Trophoblast cell (in vitro differentiated cells and primary cell): ENCODE measurements around the gene PYDC1.
A peak's percentile ranks its signal among the peaks of the same experiment; 100 is the strongest.

Experiments used
- DNase-seq, 2 donors: peaks; one replicate each; pipeline ENCODE4 v3.0.0-alpha.2; 2016
- H2AFZ ChIP-seq: 2 replicates; pipeline ENCODE4 v1.6.1; 2013; ENCODE audit warnings: low read length, moderate library complexity, mild to moderate bottlenecking; ENCODE audit not compliant: insufficient read depth, poor library complexity
- H2AK5ac ChIP-seq: 2 replicates; pipeline ENCODE4 v1.6.1; 2013; ENCODE audit warnings: mild to moderate bottlenecking, low read length
- H2BK120ac ChIP-seq: 2 replicates; pipeline ENCODE4 v1.6.1; 2013; ENCODE audit warnings: low read length, mild to moderate bottlenecking, moderate library complexity; ENCODE audit not compliant: insufficient read depth, poor library complexity
- H2BK12ac ChIP-seq: 2 replicates; pipeline ENCODE4 v1.6.1; 2013; ENCODE audit warnings: mild to moderate bottlenecking, low read length, moderate library complexity
- H2BK5ac ChIP-seq: 2 replicates; pipeline ENCODE4 v1.6.1; 2013; ENCODE audit warnings: low read length, low read depth, moderate library complexity, mild to moderate bottlenecking; ENCODE audit not compliant: poor library complexity
- H3K14ac ChIP-seq: 2 replicates; pipeline ENCODE4 v1.6.1; 2013; ENCODE audit warnings: mild to moderate bottlenecking, low read length
- H3K18ac ChIP-seq: 2 replicates; pipeline ENCODE4 v1.6.1; 2013; ENCODE audit warnings: mild to moderate bottlenecking, low read length
- H3K23ac ChIP-seq: 2 replicates; pipeline ENCODE4 v1.6.1; 2013; ENCODE audit warnings: low read length
- H3K27ac ChIP-seq: 2 replicates; pipeline ENCODE4 v1.5.1; 2013; ENCODE audit warnings: low read depth, mild to moderate bottlenecking, inconsistent platforms, low read length, moderate library complexity
- H3K27me3 ChIP-seq: 2 replicates; pipeline ENCODE4 v1.6.1; 2013; ENCODE audit warnings: inconsistent platforms, mild to moderate bottlenecking, low read length, moderate library complexity; ENCODE audit not compliant: insufficient read depth
- H3K36me3 ChIP-seq, 2 experiments: 1 replicate in 1 of 2; 2 replicates in 1 of 2; pipeline ENCODE4 v1.6.1; 2013; ENCODE audit warnings: low read length in 2 of 2, mild to moderate bottlenecking in 2 of 2, moderate library complexity in 1 of 2; ENCODE audit not compliant: insufficient read depth in 2 of 2, control insufficient read depth in 1 of 2
- H3K4ac ChIP-seq: 2 replicates; pipeline ENCODE4 v1.6.1; 2013; ENCODE audit warnings: low read depth, mild to moderate bottlenecking, low read length, moderate library complexity
- H3K4me1 ChIP-seq, 2 experiments: 1 replicate in 1 of 2; 2 replicates in 1 of 2; pipeline ENCODE4 v1.6.1; 2013; ENCODE audit warnings: low read length in 2 of 2, mild to moderate bottlenecking in 2 of 2, moderate library complexity in 1 of 2; ENCODE audit not compliant: insufficient read depth in 2 of 2, control insufficient read depth in 1 of 2
- H3K4me2 ChIP-seq: 2 replicates; pipeline ENCODE4 v1.6.1; 2013; ENCODE audit warnings: inconsistent platforms, mild to moderate bottlenecking, low read length, moderate library complexity
- H3K4me3 ChIP-seq: 2 replicates; pipeline ENCODE4 v1.5.1; 2013; ENCODE audit warnings: mild to moderate bottlenecking, low read depth, low read length, inconsistent platforms
- H3K79me1 ChIP-seq: one replicate; pipeline ENCODE4 v1.6.1; 2013; ENCODE audit warnings: low read length
- H3K79me2 ChIP-seq: 2 replicates; pipeline ENCODE4 v1.6.1; 2013; ENCODE audit warnings: low read length, mild to moderate bottlenecking; ENCODE audit not compliant: control insufficient read depth, insufficient read depth, poor library complexity
- H3K9ac ChIP-seq: 2 replicates; pipeline ENCODE4 v1.6.1; 2013; ENCODE audit warnings: mild to moderate bottlenecking, low read length
- H3K9me3 ChIP-seq: 2 replicates; pipeline ENCODE4 v1.6.1; 2013; ENCODE audit warnings: low read depth, mild to moderate bottlenecking, control low read depth, inconsistent platforms, low read length; ENCODE audit not compliant: insufficient read depth
- H4K12ac ChIP-seq: 2 replicates; pipeline ENCODE4 v1.6.1; 2013; ENCODE audit warnings: low read depth, mild to moderate bottlenecking, low read length, moderate library complexity
- H4K8ac ChIP-seq: 2 replicates; pipeline ENCODE4 v1.6.1; 2013; ENCODE audit warnings: low read depth, mild to moderate bottlenecking, low read length, moderate library complexity
- H4K91ac ChIP-seq: one replicate; pipeline ENCODE4 v1.6.1; 2013; ENCODE audit warnings: low read depth, mild to moderate bottlenecking, low read length, moderate library complexity
- WGBS: extraction: QIAGEN DNeasy Blood & Tissue Kit; methylation state at CpG from one replicate; pipeline ENCODE4 v1.1.7; 2013; ENCODE audit warnings: missing lambda C conversion rate; ENCODE audit not compliant: insufficient read length, insufficient coverage; ENCODE audit errors: extremely low coverage; 5-methylcytosine and 5-hydroxymethylcytosine counted together

Gene PYDC1

GRCh38 chr16:31221357-31222160, 4.6 kb upstream of the PYDC1 start:
- H4K12ac ChIP-seq: no peak overlapping the region
- DNase-seq: no peak
- no peaks in the 10 kb centered on the region for H3K36me3 ChIP-seq
- no peaks in the 10 kb centered on the region for H3K4me1 ChIP-seq
- no peak overlapping the region for H4K8ac ChIP-seq
- H3K14ac ChIP-seq: no peak overlapping the region
- H3K79me2 ChIP-seq: no peaks in the 10 kb centered on the region
- H3K18ac ChIP-seq: no peak overlapping the region
- no peak overlapping the region for H3K4me3 ChIP-seq
- peaks cover 12% of the 10 kb centered on the region for H3K27me3 ChIP-seq
- no peak overlapping the region for H2BK5ac ChIP-seq
- H3K9ac ChIP-seq: no peak overlapping the region
- no peak overlapping the region for H3K4me2 ChIP-seq
- no peak overlapping the region for H4K91ac ChIP-seq
- no peaks in the 10 kb centered on the region for H3K79me1 ChIP-seq
- no peak overlapping the region for H2AFZ ChIP-seq
- no CpG with 5 or more reads among the region's 12 CpGs for WGBS
- H2BK120ac ChIP-seq: no peak overlapping the region
- H3K9me3 ChIP-seq: peaks cover 7% of the 10 kb centered on the region
- H2BK12ac ChIP-seq: no peak overlapping the region
- H3K27ac ChIP-seq: no peak overlapping the region
- H3K23ac ChIP-seq: no peak overlapping the region
- no peak overlapping the region for H3K4ac ChIP-seq
- H2AK5ac ChIP-seq: no peak overlapping the region

DNA sequence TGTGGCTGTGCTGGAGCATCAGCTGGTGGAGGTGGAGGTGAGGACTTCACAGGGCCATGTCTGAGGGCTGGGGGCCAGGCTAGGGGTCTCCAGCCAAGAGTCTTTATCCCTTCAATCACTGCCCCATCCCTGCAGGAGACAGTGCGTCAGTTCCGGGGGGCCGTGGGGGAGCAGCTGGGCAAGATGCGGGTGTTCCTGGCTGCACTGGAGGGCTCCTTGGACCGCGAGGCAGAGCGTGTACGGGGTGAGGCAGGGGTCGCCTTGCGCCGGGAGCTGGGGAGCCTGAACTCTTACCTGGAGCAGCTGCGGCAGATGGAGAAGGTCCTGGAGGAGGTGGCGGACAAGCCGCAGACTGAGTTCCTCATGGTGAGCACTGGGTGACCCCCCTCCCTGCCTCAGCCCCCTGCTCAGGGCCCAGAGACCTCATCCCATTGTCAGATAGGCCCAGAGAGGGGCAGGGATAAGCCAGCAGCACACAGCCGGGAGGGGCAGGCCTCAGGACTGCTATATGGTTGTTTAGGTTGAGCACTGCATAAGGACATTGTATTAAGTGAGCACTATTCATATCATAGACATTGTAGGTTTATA, 2.3 kb upstream of the PYDC1 start:
- no peak for DNase-seq
- WGBS: no CpG with 5 or more reads among the region's 15 CpGs
- no peak overlapping the region for H3K4me2 ChIP-seq
- no peaks in the 10 kb centered on the region for H3K79me2 ChIP-seq
- no peak overlapping the region for H2BK12ac ChIP-seq
- no peaks in the 10 kb centered on the region for H3K79me1 ChIP-seq
- no peak overlapping the region for H3K27ac ChIP-seq
- H3K14ac ChIP-seq: no peak overlapping the region
- H3K18ac ChIP-seq: no peak overlapping the region
- H3K27me3 ChIP-seq: peaks cover 35% of the 10 kb centered on the region
- H2AFZ ChIP-seq: no peak overlapping the region
- H3K4me1 ChIP-seq: peaks cover 5 to 9% of the 10 kb centered on the region in 2 experiments
- H3K9ac ChIP-seq: no peak overlapping the region
- no peak overlapping the region for H4K8ac ChIP-seq
- H3K4me3 ChIP-seq: no peak overlapping the region
- H4K12ac ChIP-seq: no peak overlapping the region
- H2AK5ac ChIP-seq: no peak overlapping the region
- no peak overlapping the region for H4K91ac ChIP-seq
- H3K9me3 ChIP-seq: peaks cover 7% of the 10 kb centered on the region
- H3K4ac ChIP-seq: no peak overlapping the region
- H3K36me3 ChIP-seq: no peaks in the 10 kb centered on the region
- no peak overlapping the region for H2BK120ac ChIP-seq
- no peak overlapping the region for H2BK5ac ChIP-seq
- H3K23ac ChIP-seq: no peak overlapping the region

DNA sequence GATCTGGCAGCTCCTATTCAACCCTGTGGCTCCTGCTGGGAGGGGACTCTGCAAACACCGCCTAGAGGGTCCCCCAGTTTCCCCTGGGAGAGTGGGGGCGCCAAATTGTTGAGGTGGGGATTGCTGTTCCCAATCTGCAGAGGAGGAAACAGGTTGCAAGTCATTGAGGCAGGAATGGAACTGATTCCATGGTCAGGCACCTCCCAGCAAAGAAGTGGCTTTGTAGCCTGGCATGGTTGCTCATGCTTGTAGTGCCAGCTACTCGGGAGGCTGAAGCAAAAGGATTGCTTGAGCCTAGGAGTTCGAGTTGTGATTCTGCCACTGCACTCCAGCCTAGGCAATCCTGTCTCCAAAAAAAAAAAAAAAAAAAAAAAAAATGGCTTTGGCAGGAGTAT, 198 bp upstream of the PYDC1 start:
- Histone ChIP-seq H2BK12ac (no peak overlapping the region), H4K91ac (no peak overlapping the region), H3K36me3 (no peaks in the 10 kb centered on the region), H4K8ac (no peak overlapping the region), H2AFZ (no peak overlapping the region), H4K12ac (no peak overlapping the region), H2BK120ac (no peak overlapping the region), H3K18ac (no peak overlapping the region), H2BK5ac (no peak overlapping the region), H3K79me1 (no peaks in the 10 kb centered on the region), H3K4ac (no peak overlapping the region), H3K14ac (no peak overlapping the region), H3K4me3 (peak overlapping the region; percentile 14), H3K23ac (peak overlapping the region; percentile 67), H3K79me2 (no peaks in the 10 kb centered on the region), H3K4me1 (peaks cover 5 to 9% of the 10 kb centered on the region in 2 experiments), H2AK5ac (no peak overlapping the region), H3K9ac (no peak overlapping the region), H3K27ac (no peak overlapping the region), H3K27me3 (peaks cover 45% of the 10 kb centered on the region), H3K4me2 (no peak overlapping the region), H3K9me3 (peaks cover 7% of the 10 kb centered on the region)
- DNase-seq: no peak
- WGBS: no CpG with 5 or more reads among the region's 4 CpGs

DNA sequence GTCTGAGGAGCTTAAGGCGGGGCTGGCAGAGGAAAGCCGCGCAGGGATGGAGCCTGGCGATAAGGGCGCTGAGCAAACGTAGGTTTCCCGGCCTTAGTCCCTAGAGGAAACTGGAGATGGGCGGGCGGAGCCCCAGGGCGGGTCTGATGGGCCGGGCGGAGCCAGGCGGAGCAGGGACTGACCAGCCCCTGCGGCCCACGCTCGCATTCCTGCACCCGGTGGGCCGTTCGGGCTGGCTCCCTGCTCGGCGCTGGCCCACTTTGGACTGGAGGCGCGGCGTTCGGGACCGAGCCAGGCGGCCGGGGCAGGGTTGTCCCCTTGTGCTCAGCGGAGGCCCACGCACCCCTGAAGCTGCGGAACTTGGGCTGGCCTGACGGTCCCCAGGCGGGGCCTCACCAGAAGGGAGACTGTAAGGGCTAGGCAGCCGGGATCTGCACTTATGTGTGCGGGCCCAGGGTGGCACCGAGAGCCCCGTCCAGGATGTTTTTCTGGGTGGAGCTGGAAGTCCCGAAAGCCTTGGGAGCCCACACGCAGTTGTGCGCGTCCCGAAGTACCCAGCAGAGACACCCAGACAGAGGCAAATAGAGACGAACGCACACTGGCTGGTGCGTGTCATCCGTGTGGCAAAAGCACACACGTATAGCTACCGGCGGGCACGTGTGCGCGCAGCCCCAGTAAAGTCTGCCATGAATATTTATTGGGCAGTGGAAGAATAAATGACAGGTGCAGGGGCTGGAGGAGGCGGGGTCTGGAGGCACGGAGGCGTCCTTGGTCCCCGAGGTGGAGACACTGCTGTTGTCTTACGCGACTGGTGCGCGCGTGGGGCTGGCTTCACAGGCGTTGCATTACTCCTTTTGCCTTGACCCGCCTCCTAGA, 1.4 kb downstream of the PYDC1 start:
- Histone ChIP-seq H3K23ac (no peak overlapping the region), H2BK5ac (no peak overlapping the region), H4K8ac (no peak overlapping the region), H4K91ac (no peak overlapping the region), H3K79me1 (no peaks in the 10 kb centered on the region), H3K9me3 (peaks cover 7% of the 10 kb centered on the region), H2BK120ac (no peak overlapping the region), H3K14ac (no peak overlapping the region), H2BK12ac (no peak overlapping the region), H3K79me2 (no peaks in the 10 kb centered on the region), H3K27me3 (peaks cover 45% of the 10 kb centered on the region), H3K36me3 (no peaks in the 10 kb centered on the region), H4K12ac (no peak overlapping the region), H3K27ac (no peak overlapping the region), H2AFZ (no peak overlapping the region), H3K4me2 (peak overlapping the region; percentile 62), H3K18ac (no peak overlapping the region), H3K4me3 (peak overlapping the region; percentile 28), H3K4me1 (peaks cover 5 to 9% of the 10 kb centered on the region in 2 experiments), H2AK5ac (no peak overlapping the region), H3K4ac (no peak overlapping the region), H3K9ac (no peak overlapping the region)
- WGBS: no CpG with 5 or more reads among the region's 63 CpGs
- DNase-seq: peak; percentile 26 to 52
